Measurements from ENCODE around the gene NRN1L.

The NRN1L gene

DNA sequence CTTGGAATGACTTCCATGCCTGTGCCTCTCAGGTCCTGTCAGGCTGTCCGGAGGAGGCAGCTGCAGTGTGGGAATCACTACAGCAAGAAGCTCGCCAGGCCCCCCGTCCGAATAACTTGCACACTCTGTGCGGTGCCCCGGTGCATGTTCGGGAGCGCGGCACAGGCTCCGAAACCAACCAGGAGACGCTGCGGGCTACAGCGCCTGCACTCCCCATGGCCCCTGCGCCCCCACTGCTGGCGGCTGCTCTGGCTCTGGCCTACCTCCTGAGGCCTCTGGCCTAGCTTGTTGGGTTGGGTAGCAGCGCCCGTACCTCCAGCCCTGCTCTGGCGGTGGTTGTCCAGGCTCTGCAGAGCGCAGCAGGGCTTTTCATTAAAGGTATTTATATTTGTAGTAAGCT lies 1.3 kb downstream of the NRN1L start:
- no peak overlapping the region for H3K4me3 ChIP-seq
- no peak for DNase-seq
- H3K9me3 ChIP-seq, result no peaks in the 10 kb centered on the region
- no peaks in the 10 kb centered on the region for H3K27me3 ChIP-seq
- intact Hi-C loops (cut with DNase I; ENCODE audit: low total_unique reads), result loop anchor here (10.0 kb wide), 1 partner anchor 51 kb away; no protein-coding TSS in a partner anchor
- TF ChIP-seq, protein P1, sequence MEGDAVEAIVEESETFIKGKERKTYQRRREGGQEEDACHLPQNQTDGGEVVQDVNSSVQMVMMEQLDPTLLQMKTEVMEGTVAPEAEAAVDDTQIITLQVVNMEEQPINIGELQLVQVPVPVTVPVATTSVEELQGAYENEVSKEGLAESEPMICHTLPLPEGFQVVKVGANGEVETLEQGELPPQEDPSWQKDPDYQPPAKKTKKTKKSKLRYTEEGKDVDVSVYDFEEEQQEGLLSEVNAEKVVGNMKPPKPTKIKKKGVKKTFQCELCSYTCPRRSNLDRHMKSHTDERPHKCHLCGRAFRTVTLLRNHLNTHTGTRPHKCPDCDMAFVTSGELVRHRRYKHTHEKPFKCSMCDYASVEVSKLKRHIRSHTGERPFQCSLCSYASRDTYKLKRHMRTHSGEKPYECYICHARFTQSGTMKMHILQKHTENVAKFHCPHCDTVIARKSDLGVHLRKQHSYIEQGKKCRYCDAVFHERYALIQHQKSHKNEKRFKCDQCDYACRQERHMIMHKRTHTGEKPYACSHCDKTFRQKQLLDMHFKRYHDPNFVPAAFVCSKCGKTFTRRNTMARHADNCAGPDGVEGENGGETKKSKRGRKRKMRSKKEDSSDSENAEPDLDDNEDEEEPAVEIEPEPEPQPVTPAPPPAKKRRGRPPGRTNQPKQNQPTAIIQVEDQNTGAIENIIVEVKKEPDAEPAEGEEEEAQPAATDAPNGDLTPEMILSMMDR (IDR thresholded peaks at IDR 0.05), result no peak
- H3K4me1 ChIP-seq, result peaks cover 0 to 23% (median 11%) of the 10 kb centered on the region in 4 donors
- H3K27ac ChIP-seq, result peak overlapping the region in 1 of 2 donors; percentile 66
- H3K36me3 ChIP-seq, result peaks cover 25 to 50% (median 32%) of the 10 kb centered on the region in 3 donors

DNA sequence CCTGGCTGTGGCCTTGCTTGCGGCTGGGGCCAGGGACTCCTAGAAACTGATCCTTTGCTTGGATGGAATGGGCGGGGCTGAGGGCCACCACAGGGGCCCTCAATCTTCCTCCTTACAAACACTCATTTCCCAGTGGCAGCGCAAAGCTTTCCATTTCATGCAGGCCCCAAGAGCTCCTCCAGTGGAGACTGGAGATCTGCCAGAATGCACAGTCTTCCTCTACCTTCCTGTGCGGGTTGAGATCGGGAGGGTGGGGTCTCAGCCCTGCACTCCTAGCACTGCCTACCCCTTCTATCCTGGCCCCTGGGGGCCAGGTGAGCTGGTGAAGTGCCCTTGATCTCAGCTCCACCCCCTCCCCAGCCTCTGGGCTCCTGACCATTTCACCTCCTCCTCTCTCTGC lies 1.7 kb downstream of the NRN1L start:
- TF ChIP-seq, protein P1 (IDR thresholded peaks at IDR 0.05), result no peak
- intact Hi-C loops (cut with DNase I; ENCODE audit: low total_unique reads), result loop anchor here (10.0 kb wide), 1 partner anchor 52 kb away; no protein-coding TSS in a partner anchor
- no peaks in the 10 kb centered on the region for H3K27me3 ChIP-seq
- peaks cover 0 to 23% (median 11%) of the 10 kb centered on the region in 4 donors for H3K4me1 ChIP-seq
- H3K36me3 ChIP-seq, result peaks cover 21 to 46% (median 28%) of the 10 kb centered on the region in 3 donors
- H3K4me3 ChIP-seq, result no peak overlapping the region
- DNase-seq, result no peak
- no peaks in the 10 kb centered on the region for H3K9me3 ChIP-seq
- peak overlapping the region in 1 of 2 donors; percentile 66 for H3K27ac ChIP-seq

DNA sequence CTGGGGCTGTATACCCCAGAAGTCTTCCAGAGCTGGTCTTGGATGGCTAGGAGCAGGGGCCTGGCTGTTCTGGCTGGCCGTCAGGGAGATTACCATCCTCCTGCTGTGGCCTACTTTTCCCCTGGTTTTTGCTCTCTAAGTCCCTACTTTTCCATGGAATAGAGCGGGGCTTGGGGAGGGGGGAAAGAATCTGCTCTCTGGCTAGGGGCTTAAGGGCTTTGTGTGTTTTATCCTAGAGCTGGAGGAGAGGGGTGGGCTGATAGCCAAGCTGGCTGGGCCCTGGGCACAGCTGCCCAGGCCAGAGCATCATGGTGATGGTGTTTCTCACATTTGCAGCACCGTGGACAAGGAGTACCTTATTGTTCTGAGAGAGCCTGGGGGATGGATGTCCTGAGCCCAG lies 3.6 kb downstream of the NRN1L start:
- intact Hi-C loops (cut with DNase I; ENCODE audit: low total_unique reads), result loop anchor here (10.0 kb wide), 1 partner anchor 54 kb away; no protein-coding TSS in a partner anchor
- Histone ChIP-seq H3K27ac (no peak overlapping the region), H3K36me3 (peaks cover 3 to 26% (median 9%) of the 10 kb centered on the region in 3 donors), H3K4me1 (peaks cover 0 to 21% (median 14%) of the 10 kb centered on the region in 4 donors), H3K27me3 (no peaks in the 10 kb centered on the region), H3K4me3 (no peak overlapping the region), H3K9me3 (no peaks in the 10 kb centered on the region)
- DNase-seq, result no peak
- TF ChIP-seq, protein P1 (IDR thresholded peaks at IDR 0.05), result no peak

DNA sequence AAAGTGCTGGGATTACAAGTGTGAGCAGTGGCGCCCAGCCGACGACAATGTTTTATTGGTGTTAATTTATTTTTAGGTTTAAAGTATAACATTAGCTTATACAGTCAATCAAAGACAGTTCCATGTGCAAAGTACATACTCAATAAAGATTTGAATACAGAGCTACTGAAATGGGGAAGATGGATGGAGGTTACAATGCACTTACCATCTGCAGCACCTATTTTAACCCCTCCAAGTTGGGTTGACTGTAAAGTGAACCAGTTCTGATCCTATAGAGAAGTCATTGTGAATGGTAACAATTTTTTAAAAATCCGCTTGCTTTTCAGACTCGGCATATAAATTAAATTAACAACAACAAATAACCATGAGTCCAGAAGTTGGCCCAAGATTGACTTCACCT lies 7.7 kb downstream of the NRN1L start:
- no peaks in the 10 kb centered on the region for H3K27me3 ChIP-seq
- intact Hi-C loops (cut with DNase I; ENCODE audit: low total_unique reads), result no loop called here
- peaks cover 0 to 42% (median 28%) of the 10 kb centered on the region in 4 donors for H3K4me1 ChIP-seq
- TF ChIP-seq, protein P1 (IDR thresholded peaks at IDR 0.05), result no peak
- no peaks in the 10 kb centered on the region for H3K9me3 ChIP-seq
- no peaks in the 10 kb centered on the region for H3K36me3 ChIP-seq
- H3K4me3 ChIP-seq, result peak overlapping the region; percentile 82 to 98
- DNase-seq, result no peak
- peak overlapping the region; percentile 94 to 99 for H3K27ac ChIP-seq

DNA sequence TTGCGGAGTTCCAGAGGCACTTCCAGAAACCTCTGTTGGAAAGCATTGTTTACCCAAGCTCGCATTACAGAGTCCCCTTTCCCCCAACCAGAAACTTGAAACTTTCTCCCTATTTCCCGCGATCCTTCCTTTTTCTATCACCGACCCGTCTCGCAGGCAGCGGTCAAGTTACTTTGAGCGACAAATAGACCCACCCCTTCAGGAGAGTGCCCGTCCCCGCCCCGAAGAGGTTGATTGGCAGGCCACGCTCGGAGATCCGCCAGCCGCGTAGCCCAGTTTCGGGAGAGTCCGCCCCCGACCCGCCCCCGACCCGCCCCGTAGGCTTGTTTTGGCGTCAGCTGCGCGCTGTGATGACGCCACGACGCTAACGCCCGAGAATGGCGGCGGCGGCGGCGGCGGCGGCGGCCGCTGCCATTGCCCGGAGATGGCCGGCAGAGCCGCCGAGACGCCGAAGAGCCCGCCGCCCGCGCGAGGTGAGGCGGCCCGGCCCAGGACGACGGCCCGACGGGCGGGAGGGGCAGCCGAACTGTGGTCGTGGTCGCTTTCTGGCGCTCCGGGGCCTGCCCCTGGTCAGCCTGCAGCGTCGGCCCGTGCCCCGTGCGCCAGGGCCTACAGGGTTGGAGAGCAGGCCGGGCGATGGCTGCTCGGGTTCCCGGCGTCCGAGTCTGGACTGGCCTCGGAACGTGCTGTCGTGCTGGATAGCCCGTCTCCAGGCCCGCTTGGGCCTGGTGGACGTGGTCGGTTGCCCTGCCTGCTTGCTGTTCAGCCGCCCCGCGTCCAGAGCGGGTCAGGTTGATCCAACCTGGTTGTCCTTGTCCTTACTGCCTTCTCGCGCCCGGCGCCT lies 8.4 kb downstream of the NRN1L start, which contains the start of gene PSKH1:
PSKH1 (plus strand) TSS at position 356 of the 844 bp plus-strand sequence. CDS start 15,496 bp downstream, outside the sequence.
- peak within 1 kb of the TSS; percentile 94 to 99 for H3K27ac ChIP-seq
- intact Hi-C loops (cut with DNase I; ENCODE audit: low total_unique reads), result no loop called here
- H3K4me1 ChIP-seq, result peaks cover 0 to 50% (median 34%) of the 10 kb centered on the region in 4 donors
- DNase-seq, result peak; percentile 96 to 98
- no peaks in the 10 kb centered on the region for H3K9me3 ChIP-seq
- H3K27me3 ChIP-seq, result no peaks in the 10 kb centered on the region
- TF ChIP-seq, protein P1 (IDR thresholded peaks at IDR 0.05), result no peak
- H3K4me3 ChIP-seq, result peak within 1 kb of the TSS; percentile 82 to 98
- H3K36me3 ChIP-seq, result no peaks in the 10 kb centered on the region

Measured in tibial artery (tissue), 4 donors.